Measurements from ENCODE around the gene TMEM14C.
"Not testable (repeated sequence)": the region's sequence is repeated elsewhere in the genome, so short reads cannot be mapped to it uniquely, and the experiment has no call there.

Gene TMEM14C

GRCh38 chr6:10721850-10722569 lies 860 bp upstream of the TMEM14C start:
- DNase-seq = no peak

- peak; percentile 57 for DNase-seq
Observed at GRCh38 chr6:10722570-10722819, 375 bp upstream of the TMEM14C start.

- peak; percentile 33 for DNase-seq
Observed at GRCh38 chr6:10723567-10723881, 654 bp downstream of the TMEM14C start.

- DNase-seq = no peak
Observed at GRCh38 chr6:10725044-10725443, 2.2 kb downstream of the TMEM14C start.

GRCh38 chr6:10725716-10726115 lies 2.8 kb downstream of the TMEM14C start:
- DNase-seq = no peak

- DNase-seq = no peak
Observed at GRCh38 chr6:10730254-10730653, 7.4 kb downstream of the TMEM14C start.

- no peak for DNase-seq
Observed at GRCh38 chr6:10733151-10733715, 10.4 kb downstream of the TMEM14C start.

- no peak for DNase-seq
Observed at GRCh38 chr6:10733863-10734262, 11.0 kb downstream of the TMEM14C start.

GRCh38 chr6:10736731-10737130 lies 13.9 kb downstream of the TMEM14C start:
- no peak for DNase-seq

- DNase-seq = no peak
Observed at GRCh38 chr6:10740061-10740460, 17.2 kb downstream of the TMEM14C start.

GRCh38 chr6:10741643-10742042 lies 18.8 kb downstream of the TMEM14C start:
- not testable (repeated sequence) for DNase-seq

- no peak for DNase-seq
Observed at GRCh38 chr6:10742251-10742650, 19.4 kb downstream of the TMEM14C start.

- no peak for DNase-seq
Observed at GRCh38 chr6:10743515-10743914, 20.6 kb downstream of the TMEM14C start.

GRCh38 chr6:10745116-10745515 lies 22.2 kb downstream of the TMEM14C start:
- DNase-seq = no peak

GRCh38 chr6:10746915-10747250 lies 24.0 kb downstream of the TMEM14C start:
- DNase-seq = no peak

- DNase-seq = peak; percentile 100
Observed at GRCh38 chr6:10747251-10747972, 24.5 kb downstream of the TMEM14C start, which contains the start of gene TMEM14B. Gene TMEM14B (plus strand): TSS chr6:10747805. CDS start chr6:10749246, 1,441 bp downstream.

GRCh38 chr6:10749734-10750133 lies 26.9 kb downstream of the TMEM14C start:
- no peak for DNase-seq

GRCh38 chr6:10750568-10750967 lies 27.7 kb downstream of the TMEM14C start:
- DNase-seq = not testable (repeated sequence)

- DNase-seq = not testable (repeated sequence)
Observed at GRCh38 chr6:10751757-10752156, 28.9 kb downstream of the TMEM14C start.

- DNase-seq = no peak
Observed at GRCh38 chr6:10756085-10756484, 33.2 kb downstream of the TMEM14C start.

GRCh38 chr6:10759312-10759839 lies 36.5 kb downstream of the TMEM14C start:
- no peak for DNase-seq

- DNase-seq = peak; percentile 54
Observed at GRCh38 chr6:10759884-10760329, 37.0 kb downstream of the TMEM14C start.

- DNase-seq = no peak
Observed at GRCh38 chr6:10763006-10763405, 40.1 kb downstream of the TMEM14C start.

- DNase-seq = no peak
Observed at GRCh38 chr6:10769419-10769818, 46.5 kb downstream of the TMEM14C start.
